GM18858 (cell line): ENCODE results near the gene OPTN.
"Not testable (repeated sequence)": the region's sequence is repeated elsewhere in the genome, so short reads cannot be mapped to it uniquely, and the experiment has no call there.

Experiments
- ATAC-seq: cut with Tn5 transposase; IDR thresholded peaks from one replicate; pipeline ENCODE4 v1.9.1; 2021; ENCODE audit not compliant: unreplicated experiment

The OPTN gene

GRCh38 chr10:13089345-13089744, 10.6 kb upstream of the OPTN start:
- no peak for ATAC-seq

- ATAC-seq, result no peak
Observed at GRCh38 chr10:13090289-13090688, 9.7 kb upstream of the OPTN start.

DNA sequence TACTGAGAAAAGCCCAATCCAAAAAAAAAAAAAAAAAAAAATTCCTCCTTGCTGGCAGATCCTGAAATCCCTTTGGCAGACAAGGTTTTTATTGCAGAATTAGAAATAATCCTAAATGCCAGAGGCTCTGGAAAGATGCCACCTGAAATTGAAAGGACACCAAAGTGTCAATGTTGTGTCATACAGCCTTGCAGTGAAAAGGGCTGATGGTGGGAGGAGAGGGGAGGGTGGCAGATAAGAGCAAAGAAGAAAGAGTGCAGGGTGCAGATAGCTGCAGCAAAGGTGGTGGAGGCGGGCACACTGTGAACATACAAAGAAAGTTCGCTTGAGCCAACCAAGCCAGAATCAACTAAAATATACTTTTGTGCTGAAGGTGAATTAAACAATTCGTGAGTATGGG, 8.2 kb upstream of the OPTN start:
- no peak for ATAC-seq

DNA sequence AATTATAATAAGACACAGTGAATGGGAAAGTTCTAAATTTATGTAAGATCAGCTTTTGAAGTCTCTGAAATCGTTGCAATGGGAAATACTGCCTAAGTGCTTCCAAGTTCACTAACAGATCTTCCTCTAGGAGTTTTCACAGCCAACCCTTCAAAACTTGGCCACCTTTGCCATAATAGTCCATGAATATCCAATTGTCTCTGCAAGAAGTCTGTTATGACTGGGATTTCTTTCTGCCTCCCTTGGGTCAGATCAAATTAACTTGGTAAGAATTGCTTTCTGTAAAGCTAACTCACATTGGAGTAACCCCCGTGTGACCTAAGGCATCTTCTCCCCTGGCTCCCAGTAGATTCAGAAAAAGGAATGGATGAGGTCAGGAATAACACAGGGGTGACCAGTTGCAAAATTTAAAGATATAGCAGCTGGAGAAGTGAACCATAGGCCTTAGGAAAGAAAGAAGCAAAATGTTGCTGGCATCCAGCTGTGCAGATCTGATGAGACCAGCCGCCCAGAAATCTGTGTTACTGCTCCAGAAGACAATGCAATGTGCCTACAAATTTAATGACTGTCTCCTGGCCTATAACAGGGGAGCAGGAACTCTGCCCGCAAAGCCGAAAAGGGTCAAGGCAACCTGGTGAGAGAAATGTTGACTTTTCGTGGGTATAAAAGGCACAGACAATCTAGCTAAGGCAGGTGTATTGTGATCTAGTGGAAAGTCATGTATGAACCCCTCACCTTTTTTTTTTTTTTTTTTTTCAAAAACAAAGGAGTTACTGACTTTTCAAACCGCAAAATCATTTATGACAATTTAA, 7.5 kb upstream of the OPTN start:
- ATAC-seq, result no peak

DNA sequence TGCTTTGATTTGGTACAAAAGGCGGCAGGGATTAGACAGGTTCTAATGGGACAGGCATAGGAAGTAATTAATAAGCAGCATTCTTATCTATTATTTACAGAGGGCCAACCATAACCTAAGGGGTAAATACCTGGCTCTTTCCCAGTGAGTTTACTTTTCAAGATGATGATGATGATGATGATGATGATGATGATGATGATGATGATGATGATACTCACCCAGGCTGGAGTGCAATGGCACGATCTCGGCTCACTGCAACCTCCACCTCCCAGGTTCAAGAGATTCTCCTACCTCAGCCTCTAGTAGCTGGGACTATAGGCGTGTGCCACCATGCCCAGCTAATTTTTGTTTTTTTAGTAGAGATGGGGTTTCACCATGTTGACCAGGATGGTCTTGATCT, 5.9 kb upstream of the OPTN start:
- ATAC-seq, result not testable (repeated sequence)

GRCh38 chr10:13095094-13095493, 4.9 kb upstream of the OPTN start:
- ATAC-seq, result no peak

- ATAC-seq, result no peak
Observed at GRCh38 chr10:13095929-13096328, 4.0 kb upstream of the OPTN start.

DNA sequence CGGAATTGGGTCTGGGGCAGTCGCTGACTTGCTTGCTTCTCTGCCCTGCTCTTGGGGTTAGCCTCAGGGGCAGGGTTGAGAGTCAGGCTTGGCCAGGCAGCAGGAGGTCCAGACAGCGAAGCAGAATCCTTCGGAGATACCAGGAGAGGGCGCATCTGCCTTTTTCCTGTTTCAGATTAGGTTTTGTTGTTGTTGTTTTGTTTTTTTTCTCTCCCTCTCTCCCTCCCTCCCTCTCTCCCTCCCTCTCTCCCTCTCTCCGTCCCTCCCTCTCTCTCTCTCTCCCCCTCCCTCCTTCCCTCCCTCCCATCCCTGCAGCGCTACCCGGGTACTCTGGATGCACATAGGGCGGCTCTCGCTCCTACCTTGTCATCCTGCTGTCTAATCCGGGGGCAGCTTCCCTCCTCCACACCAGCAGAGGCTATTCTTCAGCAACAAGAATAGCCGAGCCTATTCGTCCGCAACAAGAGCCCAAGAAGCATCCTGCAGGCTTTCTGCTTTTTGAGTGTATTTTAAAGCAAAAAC, 758 bp upstream of the OPTN start:
- ATAC-seq, result peak; percentile 25

DNA sequence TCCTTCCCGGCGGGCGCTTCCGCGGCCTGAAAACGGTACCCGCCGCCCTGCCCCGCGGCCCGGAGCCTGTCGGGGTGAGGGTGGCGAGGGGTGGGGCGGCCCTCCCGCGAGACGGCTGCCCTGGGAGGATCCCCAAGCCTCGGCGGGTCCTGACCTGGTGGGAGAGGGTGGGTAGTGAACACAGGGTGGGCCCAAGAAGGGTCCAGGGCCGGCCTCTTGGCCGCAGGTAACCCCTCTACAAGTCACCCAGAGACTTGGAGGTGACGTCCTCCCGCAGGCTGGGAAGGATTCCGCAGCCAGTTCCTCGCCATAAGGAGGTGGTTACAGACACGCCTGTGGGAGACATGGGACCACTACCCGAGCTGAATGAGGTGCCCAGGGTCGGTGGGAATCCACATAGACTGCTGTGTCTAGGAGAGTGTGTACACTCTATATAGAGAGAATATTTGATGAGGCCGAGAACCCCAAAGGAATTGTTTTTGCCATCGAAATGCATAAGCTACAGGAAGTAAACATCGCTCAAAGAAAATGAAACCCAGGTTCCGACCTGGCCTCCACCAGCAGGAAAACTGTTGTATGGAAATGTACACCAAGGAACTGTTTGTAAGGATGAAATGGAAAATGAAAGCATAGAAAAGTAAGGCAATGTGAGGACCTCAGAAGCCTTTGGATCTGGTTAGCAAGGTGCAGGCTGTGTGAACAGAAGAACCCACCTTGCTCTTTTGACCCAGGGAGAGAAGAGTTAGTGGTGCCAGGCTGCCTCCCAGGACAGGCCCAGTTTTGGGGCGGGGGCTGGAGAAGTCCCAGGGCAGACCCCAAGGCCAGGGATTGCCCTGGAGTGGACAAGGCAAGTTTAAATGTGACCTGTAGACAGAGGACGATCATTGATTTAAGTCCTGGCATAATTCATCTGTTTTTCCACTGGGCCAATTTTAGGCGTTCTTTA, 659 bp downstream of the OPTN start:
- peak; percentile 10 for ATAC-seq

DNA sequence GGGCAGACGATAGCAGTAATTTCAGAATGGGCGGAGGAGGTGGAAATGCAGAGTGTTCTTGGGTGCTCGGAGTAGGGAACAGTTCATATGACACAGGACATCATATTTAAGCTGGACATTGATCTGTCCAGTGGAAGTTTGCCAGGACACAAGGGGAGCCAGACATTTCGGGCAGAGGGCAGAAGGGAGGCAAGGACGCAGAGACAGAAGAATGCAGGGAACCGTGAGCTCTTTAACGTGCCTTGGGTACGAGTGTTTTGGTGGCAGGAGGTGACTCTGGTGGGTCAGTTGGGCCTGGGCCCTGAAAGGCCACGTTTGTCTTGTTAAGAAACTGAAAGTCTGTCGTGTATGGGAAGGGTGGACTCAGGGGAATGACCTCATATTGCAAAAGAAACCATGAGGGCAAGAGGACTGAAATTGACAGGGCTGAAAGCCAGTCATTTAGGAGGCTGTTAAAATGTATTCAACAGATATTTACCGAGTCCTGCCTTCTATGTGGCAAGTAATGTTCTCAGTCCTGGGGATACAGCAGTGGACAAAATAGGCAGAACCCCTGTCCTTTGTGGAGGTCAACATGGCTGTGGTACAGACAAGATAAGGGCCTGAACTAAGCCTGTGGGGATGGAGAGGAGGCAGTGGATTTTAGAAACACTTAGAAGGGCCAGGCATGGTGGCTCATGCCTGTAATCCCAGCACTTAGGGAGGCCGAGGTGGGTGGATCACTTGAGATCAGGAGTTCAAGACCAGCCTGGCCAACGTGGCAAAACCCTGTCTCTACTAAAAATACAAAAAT, 2.2 kb downstream of the OPTN start:
- ATAC-seq, result no peak

DNA sequence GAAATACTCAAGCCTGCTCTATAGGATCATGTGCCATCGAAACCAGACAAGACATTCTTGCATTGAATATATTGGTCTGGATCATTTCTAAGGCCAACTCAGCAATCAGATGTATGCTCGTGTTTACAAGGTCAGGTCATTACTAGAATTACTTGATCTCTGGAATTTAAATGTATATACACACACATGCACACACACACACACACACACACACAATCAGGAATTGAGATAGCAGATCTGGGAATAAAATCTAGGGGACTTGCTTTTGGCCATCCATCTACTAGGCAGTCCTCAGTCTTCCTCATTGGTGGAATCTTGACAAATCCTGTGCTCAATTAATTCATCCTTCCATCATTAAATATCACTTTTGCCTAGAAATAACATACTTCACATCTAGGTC, 3.6 kb downstream of the OPTN start:
- ATAC-seq, result no peak

DNA sequence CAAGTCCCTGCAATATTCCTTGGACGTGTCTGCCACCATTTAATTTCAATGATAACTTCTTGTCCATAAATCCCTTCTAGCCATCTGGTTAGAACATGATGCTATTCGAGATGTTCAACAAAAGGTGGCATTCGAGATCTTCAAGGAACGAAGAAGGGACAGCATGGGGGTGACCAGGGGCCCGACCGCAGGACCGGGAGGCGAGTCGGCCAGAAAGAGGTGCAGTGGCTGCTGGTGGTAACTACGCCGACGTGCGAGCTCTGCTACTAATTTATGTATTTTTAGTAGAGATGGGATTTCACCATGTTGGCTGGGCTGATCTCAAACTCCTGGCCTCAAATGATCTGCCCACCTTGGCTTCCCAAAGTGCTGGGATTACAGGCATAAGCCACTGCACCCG, 4.7 kb downstream of the OPTN start:
- no peak for ATAC-seq

GRCh38 chr10:13105184-13105583, 5.2 kb downstream of the OPTN start:
- no peak for ATAC-seq

GRCh38 chr10:13106387-13107045, 6.6 kb downstream of the OPTN start:
- no peak for ATAC-seq

- ATAC-seq, result no peak
Observed at GRCh38 chr10:13110908-13111307, 10.9 kb downstream of the OPTN start.

DNA sequence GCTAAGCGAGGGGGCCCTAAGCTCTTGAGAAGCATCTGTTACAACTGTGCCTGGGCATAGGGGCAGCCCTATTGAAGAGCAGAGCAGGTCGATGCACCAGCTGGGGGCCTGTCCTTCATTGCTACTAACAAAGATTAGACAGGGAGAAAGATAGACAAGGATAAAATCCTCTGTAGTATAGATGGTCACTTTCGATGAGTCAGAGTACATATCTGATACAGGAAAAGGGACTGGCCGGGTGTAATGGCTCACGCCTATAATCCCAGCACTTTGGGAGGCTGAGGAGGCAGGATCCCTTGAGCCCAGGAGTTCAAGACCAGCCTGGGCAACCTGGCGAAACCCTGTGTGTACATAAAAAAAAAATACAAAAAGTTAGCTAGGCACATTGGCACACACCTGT, 13.6 kb downstream of the OPTN start:
- no peak for ATAC-seq

- ATAC-seq, result no peak
Observed at GRCh38 chr10:13115832-13116803, 16.2 kb downstream of the OPTN start.

DNA sequence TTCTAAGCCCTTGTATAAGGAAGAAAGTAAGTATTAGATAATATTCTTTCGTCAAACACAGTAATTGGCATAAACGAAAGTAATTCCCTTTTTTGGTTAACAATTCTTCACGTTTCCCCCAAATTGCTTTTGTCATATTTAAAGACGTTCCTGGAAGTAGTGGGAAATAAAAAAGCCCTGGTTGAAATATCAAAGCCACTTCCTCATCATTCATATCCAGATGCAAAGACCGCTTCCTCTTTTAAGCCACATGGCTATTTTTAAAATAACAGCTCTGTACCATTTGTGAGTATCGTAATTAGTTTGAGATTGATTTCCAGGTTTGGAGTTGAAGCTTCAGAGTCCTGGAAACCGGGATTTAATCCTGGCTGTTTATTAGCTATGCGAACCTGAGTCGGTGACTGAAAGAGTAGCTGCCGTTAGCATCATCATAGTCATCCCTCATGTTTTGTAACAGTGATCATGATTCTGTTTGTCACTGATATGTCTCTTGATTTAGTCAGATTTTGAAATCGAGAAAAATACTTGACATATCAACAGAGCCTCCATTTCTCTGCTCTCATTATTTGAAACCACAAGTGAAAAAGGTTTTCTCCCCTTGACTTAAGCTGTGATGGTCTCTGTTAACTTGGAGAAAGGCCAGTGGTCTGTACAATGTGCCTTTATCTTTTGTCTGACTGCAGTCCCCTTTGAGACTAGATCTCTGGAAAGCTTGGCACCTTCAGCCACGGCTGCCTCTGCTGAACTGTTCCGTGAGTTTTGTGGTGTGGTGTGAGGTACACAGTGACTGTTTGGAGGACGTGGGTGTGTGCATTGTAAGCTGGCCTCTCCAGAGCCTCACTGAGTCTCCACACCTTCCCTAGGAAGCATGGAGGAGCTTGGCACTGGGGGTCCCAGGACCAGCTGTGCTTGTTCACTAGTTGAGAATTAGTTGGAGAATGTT, 18.1 kb downstream of the OPTN start:
- no peak for ATAC-seq
